HG03060 (cell line): Measurements from ENCODE around the gene PPP1R1B.

Experiments used
- ATAC-seq: cut with Tn5 transposase; IDR thresholded peaks from one replicate; pipeline ENCODE4 v1.9.1; 2021; ENCODE audit warnings: low read depth, moderate number of reproducible peaks; ENCODE audit not compliant: unreplicated experiment

The PPP1R1B gene

GRCh38 chr17:39651923-39652586 is 25.3 kb downstream of the PPP1R1B start:
- ATAC-seq = no peak

- ATAC-seq = no peak
Measured at GRCh38 chr17:39652587-39653315, 26.0 kb downstream of the PPP1R1B start.

- ATAC-seq = no peak
Measured at GRCh38 chr17:39653316-39653661, 26.5 kb downstream of the PPP1R1B start.

- no peak for ATAC-seq
Measured at GRCh38 chr17:39653662-39654331, 27.0 kb downstream of the PPP1R1B start.

DNA sequence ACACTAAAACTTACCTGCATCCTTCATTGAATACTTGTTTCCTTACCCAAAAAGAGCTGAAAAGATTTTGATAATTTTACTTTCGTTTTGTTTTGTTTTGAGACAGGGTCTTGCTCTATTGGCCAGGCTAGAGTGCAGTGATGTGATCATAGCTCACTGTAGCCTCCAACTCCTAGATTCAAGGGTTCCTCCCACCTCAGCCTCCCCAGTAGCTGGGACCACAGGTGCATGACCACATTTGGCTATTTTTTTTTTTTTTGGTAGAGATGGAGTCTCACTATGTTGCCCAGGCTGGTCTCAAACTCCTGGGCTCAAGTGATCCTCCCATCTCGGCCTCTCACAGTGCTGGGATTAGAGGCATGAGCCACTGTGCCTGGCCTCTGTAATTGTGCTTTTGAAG is 28.4 kb downstream of the PPP1R1B start:
- ATAC-seq = no peak

- no peak for ATAC-seq
Measured at GRCh38 chr17:39658346-39658745, 31.6 kb downstream of the PPP1R1B start.

DNA sequence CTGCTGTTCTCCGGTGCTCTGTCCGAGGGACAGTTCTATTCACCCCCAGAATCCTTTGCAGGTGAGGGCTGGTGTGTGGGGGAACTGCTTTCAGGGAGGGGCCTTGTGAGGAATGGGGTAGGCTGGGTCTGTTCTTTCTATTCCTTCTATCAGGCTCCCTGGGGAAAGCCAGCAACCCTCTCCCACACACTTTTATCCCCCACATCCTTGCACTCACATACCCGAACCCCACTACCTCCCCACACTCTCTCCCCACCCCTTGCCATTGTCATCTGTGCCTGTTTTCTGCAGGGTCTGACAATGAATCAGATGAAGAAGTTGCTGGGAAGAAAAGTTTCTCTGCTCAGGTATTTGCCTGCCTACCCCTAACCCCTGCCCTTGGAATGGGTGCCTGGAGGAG is 32.0 kb downstream of the PPP1R1B start:
- ATAC-seq = no peak

GRCh38 chr17:39659279-39660010 is 32.7 kb downstream of the PPP1R1B start:
- no peak for ATAC-seq

- ATAC-seq = no peak
Measured at GRCh38 chr17:39660011-39660360, 33.2 kb downstream of the PPP1R1B start.

- no peak for ATAC-seq
Measured at GRCh38 chr17:39660397-39661385, 33.9 kb downstream of the PPP1R1B start.

- ATAC-seq = no peak
Measured at GRCh38 chr17:39661744-39662541, 35.2 kb downstream of the PPP1R1B start.

DNA sequence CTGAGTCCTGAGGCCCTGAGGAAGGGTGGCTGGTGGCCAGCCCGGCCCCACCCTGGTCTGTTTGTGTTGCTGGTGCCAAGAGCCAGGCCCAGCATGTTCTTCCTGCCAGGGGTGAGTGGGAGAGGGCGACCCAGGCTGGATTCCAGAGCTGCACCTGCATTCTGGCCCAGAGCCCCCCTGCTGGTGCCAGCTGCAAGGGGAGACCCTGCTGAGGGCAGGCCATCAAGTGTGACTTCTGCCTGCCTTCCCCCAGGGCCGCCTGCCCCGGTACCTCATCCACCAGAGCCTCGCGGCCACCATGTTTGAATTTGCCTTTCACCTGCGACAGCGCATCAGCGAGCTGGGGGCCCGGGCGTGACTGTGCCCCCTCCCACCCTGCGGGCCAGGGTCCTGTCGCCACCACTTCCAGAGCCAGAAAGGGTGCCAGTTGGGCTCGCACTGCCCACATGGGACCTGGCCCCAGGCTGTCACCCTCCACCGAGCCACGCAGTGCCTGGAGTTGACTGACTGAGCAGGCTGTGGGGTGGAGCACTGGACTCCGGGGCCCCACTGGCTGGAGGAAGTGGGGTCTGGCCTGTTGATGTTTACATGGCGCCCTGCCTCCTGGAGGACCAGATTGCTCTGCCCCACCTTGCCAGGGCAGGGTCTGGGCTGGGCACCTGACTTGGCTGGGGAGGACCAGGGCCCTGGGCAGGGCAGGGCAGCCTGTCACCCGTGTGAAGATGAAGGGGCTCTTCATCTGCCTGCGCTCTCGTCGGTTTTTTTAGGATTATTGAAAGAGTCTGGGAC is 36.0 kb downstream of the PPP1R1B start:
- ATAC-seq = no peak

GRCh38 chr17:39663340-39663687 is 36.6 kb downstream of the PPP1R1B start:
- ATAC-seq = no peak

DNA sequence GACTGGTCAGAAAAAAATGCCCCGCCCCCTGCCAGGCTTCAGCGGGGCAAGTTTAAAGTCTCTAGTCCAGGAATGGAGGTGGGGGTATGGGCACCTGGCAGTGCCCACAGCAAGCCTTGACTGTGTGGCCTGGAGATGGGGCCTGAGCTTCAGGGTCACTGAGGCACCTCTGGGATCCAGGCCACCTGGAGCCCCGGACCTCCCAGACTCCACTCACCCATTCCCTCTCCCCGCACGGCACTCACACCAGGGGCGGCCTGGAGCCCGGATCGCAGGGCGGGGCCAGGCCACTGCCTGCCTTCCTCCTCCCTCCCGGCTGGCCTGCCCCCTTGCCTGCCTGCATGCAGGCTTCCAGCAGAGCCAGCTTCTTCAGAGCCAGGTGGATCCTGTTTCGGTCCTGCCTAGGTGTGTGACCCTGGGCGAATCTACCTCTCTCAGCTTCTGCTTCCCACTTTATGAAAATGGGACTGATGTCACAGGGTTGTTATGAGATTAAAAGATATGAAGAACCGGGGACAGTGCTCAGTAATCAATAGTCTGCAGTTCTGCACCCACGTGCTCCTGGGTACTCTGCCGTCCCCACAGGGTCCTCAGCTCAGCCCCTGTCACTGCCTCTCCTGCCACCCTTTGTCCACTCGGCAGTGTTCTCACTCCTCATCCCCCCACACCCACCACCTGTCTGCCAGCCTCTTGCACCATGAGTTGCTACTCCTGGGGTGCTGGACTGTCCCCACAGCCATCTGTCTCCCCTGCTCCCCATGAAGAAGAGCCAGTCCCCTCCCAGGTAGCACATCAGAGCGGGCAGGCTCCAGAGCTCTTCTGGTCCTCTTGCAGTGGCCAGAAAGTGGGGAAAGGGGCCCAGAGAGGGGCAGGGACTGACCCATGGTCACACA is 37.2 kb downstream of the PPP1R1B start:
- no peak for ATAC-seq

DNA sequence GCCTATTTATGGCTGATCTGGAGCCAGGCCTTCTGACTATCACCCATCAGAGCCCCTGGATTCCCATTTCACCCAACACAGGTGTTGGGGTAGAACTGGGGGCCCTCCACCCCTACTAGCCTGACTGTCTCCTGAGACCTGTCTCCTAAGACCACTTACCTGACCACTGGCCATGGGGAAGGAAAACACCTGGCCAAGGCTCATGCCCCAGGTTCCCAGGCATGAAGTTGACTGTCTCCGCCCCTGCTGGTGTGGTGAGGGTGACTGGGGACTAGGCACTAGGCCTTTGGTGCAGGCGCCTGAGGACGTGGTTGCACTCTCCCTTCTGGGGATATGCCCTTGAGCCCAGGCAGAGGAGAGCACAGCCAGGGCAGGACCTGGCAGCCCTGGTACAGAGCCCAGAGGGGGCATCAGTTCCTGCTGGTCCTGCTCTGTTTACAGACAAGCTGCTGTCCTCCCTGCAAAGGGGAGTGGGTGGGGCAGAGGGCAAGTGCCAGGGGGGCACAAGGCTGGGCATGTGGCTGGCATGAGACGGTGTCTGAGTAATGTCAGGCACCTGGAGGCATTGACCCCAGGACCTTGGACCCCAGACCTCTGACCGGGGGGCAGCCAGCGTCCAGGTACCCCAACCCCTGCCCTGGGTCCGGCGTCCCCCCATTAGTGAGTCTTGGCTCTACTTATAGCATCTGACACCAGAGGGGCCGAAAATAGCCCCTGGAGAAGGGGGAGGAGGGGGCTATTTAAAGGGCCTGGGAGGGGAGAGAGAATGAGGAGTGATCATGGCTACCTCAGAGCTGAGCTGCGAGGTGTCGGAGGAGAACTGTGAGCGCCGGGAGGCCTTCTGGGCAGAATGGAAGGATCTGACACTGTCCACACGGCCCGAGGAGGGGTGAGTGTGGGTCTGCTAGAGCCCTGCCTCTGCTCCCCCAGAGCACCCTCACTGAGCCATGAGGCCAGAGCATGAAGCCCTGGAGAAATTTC is 38.1 kb downstream of the PPP1R1B start, which contains the start of gene TCAP:
TSS of gene TCAP (plus strand) at position 769 of the 981 bp plus-strand sequence. CDS start at position 780, 11 bp downstream.
- ATAC-seq = no peak

DNA sequence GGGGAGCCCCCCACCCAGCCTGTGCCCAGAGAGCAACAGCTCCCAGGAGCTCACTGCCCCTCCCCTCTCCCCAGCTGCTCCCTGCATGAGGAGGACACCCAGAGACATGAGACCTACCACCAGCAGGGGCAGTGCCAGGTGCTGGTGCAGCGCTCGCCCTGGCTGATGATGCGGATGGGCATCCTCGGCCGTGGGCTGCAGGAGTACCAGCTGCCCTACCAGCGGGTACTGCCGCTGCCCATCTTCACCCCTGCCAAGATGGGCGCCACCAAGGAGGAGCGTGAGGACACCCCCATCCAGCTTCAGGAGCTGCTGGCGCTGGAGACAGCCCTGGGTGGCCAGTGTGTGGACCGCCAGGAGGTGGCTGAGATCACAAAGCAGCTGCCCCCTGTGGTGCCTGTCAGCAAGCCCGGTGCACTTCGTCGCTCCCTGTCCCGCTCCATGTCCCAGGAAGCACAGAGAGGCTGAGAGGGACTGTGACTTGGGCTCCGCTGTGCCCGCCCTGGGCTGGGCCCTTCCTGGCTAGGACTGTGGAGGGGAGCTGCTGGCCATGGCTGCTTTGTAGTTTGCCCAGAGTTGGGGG is 39.0 kb downstream of the PPP1R1B start:
- no peak for ATAC-seq
